GOT3 (cell line): Measurements from ENCODE around the gene SLC26A3.

ENCODE experiments used
- DNase-seq: peaks from one replicate; lab custom pipeline; 2025; ENCODE audit warnings: mixed read lengths; lab: John Stamatoyannopoulos, UW

SLC26A3 gene

DNA sequence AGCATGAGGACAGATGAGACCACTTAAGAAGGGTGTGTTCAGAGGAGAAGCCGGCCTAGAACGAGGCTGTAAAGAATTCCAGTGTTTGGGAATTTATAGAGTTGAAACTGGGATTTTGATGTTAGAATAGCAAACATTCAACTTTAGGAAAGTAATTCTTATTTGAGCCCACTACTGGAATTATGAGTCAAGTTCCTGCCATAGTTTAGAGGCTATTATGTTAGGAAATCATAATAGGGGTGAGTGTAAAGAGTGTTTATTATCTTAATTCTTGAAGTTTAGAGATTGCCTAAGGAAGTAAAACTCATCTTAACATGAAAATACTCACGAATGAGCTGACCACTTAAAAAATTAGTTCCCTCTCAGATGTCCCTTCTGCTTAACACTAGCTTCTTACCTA lies 57.0 kb downstream of the SLC26A3 start:
- no peak for DNase-seq

DNA sequence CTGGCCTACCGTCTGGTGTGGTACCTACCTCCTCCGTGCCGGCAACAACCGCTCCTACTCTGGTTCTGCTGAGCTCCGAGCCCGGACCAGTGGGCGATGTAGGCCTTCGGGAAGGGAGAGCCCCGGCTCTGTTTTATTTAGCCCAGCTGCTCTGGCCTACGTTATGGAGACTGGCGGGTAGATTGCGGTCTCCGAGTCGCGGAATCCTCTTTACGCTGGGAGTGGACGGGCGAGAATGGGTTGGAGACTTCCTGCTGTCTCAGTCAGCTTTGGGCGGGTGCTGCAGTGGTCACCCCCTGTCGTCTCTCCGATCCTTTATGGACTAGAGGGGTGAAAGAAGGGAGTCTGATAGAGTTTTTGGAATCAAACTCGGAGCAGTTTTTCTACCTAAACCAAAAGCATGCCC lies 58.7 kb downstream of the SLC26A3 start:
- DNase-seq, result no peak

DNA sequence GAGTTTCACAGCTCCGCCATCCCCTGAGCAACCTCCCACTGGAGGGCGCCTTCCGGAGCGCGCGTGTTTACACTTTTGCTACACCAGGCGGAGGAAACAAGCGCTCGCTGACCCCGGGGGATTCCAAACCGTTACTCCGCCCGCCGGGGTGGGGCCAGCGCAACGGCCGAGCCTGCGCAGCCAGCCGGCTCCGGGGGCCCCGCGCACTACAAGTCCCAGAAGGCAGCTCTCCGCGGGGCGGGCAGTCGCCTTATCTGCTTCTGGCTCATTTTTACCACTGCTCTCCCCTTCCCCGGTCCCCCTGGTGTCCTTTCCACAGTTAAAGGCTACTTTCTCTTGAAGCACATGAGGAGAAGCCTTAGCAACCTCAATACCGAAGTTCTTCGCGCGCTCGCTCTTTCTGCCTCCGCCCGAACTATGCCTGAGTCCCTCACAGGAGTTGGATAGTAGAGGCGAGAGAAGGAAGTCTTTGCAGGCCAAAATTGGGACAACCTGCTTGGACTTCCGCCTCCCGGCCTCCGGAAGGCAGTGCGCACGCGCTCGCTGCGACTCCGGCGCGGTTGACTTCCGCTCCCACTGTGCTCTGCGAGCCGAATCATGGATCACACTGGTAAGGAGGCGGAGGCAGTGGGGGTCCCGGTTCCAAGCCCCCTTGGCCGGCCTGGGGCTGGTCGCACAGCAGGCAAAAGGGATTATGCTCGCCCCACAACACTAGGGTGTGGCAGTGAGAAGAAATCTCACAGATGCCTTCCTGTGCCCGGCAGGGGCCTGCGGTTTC lies 59.3 kb downstream of the SLC26A3 start, which contains the start of gene CBLL1:
TSS of gene CBLL1 (plus strand) at position 576 of the 778 bp plus-strand sequence. CDS start at position 598, 22 bp downstream.
- DNase-seq, result peak; percentile 91

DNA sequence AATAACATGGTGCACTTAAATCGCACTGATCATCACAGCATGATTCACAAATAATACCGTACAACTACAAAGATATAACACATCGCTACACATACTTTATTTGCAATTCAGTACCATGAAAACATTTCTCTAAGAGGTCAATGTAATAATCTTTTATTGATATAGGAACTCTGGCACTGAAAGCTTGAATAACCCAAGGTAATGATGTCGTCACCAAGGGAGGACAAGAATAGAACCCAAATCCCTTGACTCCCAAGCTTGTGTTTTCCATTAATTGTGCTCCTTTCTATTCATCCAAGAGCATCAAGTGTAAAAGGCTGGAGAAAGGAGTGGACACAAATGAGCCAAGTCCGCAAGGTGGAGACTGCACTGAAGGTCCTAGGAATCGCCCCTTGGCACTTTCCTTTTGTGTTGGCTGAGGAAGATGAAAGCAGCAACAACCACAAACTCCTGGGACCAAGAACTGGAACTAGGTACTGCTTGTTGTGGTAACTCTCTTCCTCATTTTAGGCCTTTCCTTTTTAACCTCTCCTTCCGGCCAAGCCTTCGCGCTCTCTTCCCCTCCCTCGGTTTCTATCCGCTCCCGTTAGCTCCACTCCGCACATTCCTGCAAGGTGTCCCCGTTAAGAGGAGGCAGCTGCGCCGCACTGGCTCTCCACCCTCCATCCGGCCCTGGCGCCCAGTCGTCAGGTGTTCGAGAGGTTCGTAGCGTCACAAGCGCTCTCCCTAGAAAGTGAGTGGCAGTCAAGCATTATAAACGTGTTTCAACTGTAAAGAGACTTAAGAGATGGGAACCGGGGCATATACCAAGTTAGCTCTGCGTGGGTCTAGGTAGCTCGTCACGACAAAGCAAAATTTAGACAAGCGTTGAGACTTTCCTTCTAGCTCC lies 60.1 kb downstream of the SLC26A3 start:
- DNase-seq, result no peak

DNA sequence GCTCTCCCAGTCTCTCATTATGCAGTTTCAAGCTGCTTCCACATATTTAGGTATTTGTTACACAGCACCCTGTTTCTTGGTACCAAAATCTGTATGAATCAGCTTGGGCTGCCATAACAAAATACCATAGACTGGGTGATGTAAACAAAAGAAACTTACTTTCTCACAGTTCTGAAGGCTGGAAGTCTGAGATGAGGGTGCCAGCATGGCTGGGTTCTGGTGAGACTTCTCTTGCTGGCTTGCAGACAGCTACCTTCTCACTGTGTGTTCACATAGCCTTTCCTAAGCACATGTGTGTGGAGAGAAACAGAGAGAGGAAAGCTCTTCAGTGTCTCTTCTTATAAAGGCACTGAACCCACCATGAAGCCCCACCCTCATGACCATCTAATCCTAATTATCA lies 74.7 kb downstream of the SLC26A3 start:
- no peak for DNase-seq

DNA sequence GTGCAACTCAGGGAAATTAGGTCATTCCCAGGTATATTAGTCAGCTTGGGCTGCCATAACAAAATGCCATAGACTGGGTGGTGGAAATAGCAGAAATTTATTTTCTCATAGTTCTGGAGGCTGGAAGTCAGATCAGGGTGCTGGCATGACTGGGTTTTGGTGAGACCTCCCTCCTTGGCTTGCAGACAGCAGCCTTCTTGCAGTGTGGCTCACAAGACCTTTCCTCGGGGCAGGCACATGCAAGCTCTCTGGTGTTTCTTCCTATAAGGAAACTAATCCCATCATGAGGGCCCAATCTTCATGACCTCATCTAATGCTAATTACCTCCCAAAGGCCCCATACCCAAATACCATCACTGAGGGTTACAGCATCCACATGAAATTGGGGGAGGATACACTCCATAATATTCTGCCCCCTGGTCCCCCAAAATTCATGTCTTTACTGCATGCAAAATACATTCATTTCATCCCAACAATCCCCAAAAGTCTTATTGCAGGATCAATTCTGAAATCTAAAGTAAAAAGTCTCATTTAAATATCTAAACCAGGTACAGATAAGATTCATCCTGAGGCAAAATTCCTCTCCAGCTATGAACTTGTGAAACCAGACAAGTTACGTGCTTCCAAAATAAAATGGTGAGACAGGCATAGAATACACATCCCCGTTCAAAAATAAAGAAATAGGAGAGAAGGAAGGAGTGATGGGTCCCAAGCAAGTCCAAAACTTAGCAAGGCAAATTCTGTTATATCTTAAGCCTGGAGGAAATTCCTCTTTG lies 76.5 kb downstream of the SLC26A3 start:
- DNase-seq, result no peak

DNA sequence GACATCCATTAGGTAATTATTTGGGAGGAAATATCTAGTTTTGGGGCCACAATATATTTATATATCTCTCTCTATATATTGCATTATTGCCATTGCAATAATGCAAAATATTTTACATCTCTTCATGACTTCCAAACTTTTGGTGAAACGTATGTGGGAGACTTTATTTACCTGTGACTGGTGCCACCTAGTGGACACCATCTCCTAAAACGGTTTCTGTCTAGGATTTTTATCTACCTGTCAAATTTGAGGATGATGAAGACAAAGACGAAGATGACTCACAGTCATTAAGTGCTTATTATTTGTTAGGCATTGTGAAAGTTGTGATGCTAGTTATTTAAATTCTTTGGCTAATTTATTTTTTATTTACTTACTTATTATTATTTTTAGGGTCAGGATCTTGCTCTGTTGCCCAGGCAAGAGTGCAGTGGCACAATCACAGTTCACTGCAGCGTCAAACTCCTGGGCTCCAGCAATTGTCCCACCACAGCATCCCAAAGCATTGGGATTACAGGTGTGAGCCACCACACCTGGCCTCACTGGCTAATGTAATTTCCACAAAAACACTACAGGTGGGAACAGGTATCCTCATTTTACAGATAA lies 77.8 kb downstream of the SLC26A3 start:
- no peak for DNase-seq

DNA sequence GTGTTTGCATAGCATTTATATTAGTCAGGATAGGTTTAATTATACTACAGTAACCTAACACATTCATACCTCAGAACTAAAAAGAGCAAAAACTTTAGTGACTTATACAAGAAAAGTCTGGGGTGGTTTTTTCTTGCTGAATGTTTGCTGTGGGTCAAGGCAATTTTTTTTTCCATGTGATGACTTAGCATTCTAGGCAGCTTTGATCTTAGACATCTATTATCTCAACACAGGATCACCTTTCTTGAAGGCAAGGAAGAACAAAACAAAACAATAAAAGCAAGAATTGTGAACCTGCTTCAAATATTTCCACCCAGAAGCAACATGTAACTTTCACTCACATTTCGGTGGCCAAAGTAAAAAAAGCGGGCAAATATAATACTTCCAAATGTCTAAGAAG lies 79.8 kb downstream of the SLC26A3 start:
- DNase-seq, result no peak

DNA sequence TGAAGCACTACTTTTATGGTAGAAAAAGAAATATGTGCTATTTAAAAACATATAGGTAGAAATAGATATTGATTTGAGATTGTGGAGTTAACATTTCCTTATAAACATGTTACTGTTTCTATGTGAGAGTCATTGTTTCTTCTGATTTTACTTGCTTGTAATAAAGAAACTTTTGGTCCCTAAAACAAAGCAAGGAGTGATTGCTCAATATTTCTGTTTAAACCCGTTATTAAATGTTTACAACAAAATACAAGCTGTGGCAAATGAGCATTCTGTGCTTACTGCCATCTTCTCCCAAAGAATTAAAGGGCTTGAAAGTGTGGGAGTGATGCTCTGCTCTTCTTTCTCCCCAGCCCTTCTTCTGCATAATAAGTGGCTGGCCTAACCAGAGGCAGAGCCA lies 81.7 kb downstream of the SLC26A3 start:
- DNase-seq, result no peak

DNA sequence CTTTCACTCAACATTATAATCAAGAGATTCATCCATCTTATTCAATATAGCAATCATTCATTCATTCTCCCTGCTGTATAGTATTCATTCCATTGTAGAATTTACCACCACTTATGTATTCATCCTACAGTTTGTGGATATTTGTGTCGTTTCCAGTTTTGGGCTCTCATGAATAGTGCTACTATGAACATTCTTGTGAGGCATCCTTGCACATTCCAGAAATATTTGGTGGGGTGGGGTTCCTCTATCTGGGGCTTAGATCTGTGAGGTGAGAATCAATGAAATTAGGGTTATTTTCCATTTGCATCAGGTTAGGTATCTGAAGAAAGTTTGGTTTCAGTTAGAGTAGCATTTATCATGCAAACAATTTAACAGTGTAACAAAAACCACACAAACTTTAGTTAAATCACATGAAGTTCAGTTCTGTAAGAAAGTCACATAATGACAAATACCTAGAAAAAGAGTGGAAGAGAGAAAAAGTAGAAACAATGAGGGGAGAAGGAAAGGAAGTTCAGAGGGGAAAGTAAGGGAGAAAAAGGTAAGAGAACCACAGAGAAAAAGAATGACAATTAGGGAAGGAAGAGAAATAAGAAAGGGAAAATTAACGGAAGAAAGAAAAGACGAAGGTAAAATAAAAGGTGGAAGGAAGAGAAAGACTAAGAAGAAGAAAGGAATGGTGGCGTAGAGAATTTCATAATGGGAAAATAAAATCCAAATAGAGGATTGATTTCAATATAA lies 84.4 kb downstream of the SLC26A3 start:
- DNase-seq, result no peak

DNA sequence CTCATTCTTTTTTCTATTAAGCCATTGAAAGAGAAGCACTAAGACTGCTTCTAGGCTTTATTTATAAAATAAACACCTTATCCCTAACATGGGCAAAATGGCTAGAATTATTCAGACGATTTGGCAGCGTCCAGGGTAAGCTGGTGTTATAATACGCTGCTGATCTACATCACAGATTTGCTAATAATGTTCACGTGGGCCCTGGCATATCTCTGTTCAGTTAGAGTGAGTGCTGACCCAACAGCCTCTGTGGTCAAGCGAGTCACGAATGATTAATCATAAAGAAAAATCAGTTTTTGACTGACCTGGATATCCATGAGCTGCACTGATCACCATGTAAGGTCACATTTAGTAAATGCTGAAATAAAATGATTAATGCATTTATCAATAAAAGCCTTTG lies 87.5 kb downstream of the SLC26A3 start:
- no peak for DNase-seq
